ENCODE measurements around the gene VPS33B. TPM values are rescaled to one million over a fixed set of nuclear protein-coding genes. Genes with fewer than 3 reads are reported as not detected.
A peak's percentile ranks its signal among the peaks of the same experiment; 100 is the strongest.
"Not testable (repeated sequence)": the region's sequence is repeated elsewhere in the genome, so short reads cannot be mapped to it uniquely, and the experiment has no call there.

VPS33B gene
- total RNA-seq, 1 donor from 2014 or later = 20.2 TPM

GRCh38 chr15:91054816-91055215 lies 32.4 kb upstream of the VPS33B start:
- no peak for DNase-seq (ENCODE audit: extremely low spot score, unreplicated experiment)
- no peak for TF ChIP-seq CTCF (conservative IDR thresholded peaks at IDR 0.05)
- Mint-ChIP-seq H3K9me3 (no peaks in the 10 kb centered on the region), H3K27ac (no peak overlapping the region), H3K4me3 (no peak overlapping the region), H3K4me1 (ENCODE audit: unreplicated experiment) (peaks cover 1% of the 10 kb centered on the region), H3K27me3 (peaks cover 75% of the 10 kb centered on the region), H3K36me3 (no peaks in the 10 kb centered on the region)

GRCh38 chr15:91051248-91051647 lies 28.9 kb upstream of the VPS33B start:
- Mint-ChIP-seq H3K9me3 (no peaks in the 10 kb centered on the region), H3K27me3 (peaks cover 64% of the 10 kb centered on the region), H3K4me1 (ENCODE audit: unreplicated experiment) (peaks cover 4% of the 10 kb centered on the region), H3K27ac (no peak overlapping the region), H3K4me3 (no peak overlapping the region), H3K36me3 (no peaks in the 10 kb centered on the region)
- no peak for TF ChIP-seq CTCF (conservative IDR thresholded peaks at IDR 0.05)
- DNase-seq (ENCODE audit: extremely low spot score, unreplicated experiment) = no peak

- H3K4me1 Mint-ChIP-seq (ENCODE audit: unreplicated experiment) = peaks cover 4% of the 10 kb centered on the region
- H3K27me3 Mint-ChIP-seq = peaks cover 56% of the 10 kb centered on the region
- TF ChIP-seq CTCF (conservative IDR thresholded peaks at IDR 0.05) = no peak
- no peak for DNase-seq (ENCODE audit: extremely low spot score, unreplicated experiment)
- H3K4me3 Mint-ChIP-seq = no peak overlapping the region
- peak overlapping the region; percentile 54 for H3K27ac Mint-ChIP-seq
- no peaks in the 10 kb centered on the region for H3K9me3 Mint-ChIP-seq
- no peaks in the 10 kb centered on the region for H3K36me3 Mint-ChIP-seq
Observed at GRCh38 chr15:91050128-91050455, 27.7 kb upstream of the VPS33B start.

- Mint-ChIP-seq H3K36me3 (no peaks in the 10 kb centered on the region), H3K4me1 (ENCODE audit: unreplicated experiment) (peaks cover 4% of the 10 kb centered on the region), H3K27me3 (peaks cover 56% of the 10 kb centered on the region), H3K27ac (peak overlapping the region; percentile 54), H3K9me3 (no peaks in the 10 kb centered on the region), H3K4me3 (no peak overlapping the region)
- no peak for DNase-seq (ENCODE audit: extremely low spot score, unreplicated experiment)
- TF ChIP-seq CTCF (conservative IDR thresholded peaks at IDR 0.05) = peak; percentile 79
Observed at GRCh38 chr15:91049378-91050127, 27.2 kb upstream of the VPS33B start.

- no peak overlapping the region for H3K4me3 Mint-ChIP-seq
- H3K4me1 Mint-ChIP-seq (ENCODE audit: unreplicated experiment) = peaks cover 4% of the 10 kb centered on the region
- no peak overlapping the region for H3K27ac Mint-ChIP-seq
- no peaks in the 10 kb centered on the region for H3K36me3 Mint-ChIP-seq
- TF ChIP-seq CTCF (conservative IDR thresholded peaks at IDR 0.05) = no peak
- no peaks in the 10 kb centered on the region for H3K9me3 Mint-ChIP-seq
- H3K27me3 Mint-ChIP-seq = peaks cover 41% of the 10 kb centered on the region
- DNase-seq (ENCODE audit: extremely low spot score, unreplicated experiment) = no peak
Observed at GRCh38 chr15:91047545-91048199, 25.3 kb upstream of the VPS33B start.

- H3K36me3 Mint-ChIP-seq; H3K4me1 Mint-ChIP-seq (ENCODE audit: unreplicated experiment); H3K4me3 Mint-ChIP-seq; DNase-seq (ENCODE audit: extremely low spot score, unreplicated experiment); H3K27ac Mint-ChIP-seq; H3K9me3 Mint-ChIP-seq: not testable (repeated sequence)
- H3K27me3 Mint-ChIP-seq = peaks cover 31% of the 10 kb centered on the region
Observed at GRCh38 chr15:91046056-91046455, 23.7 kb upstream of the VPS33B start.

Data from type B pancreatic cell (in vitro differentiated cells).